ENCODE measurements around the gene TNNI3.
"Not testable (repeated sequence)": the region's sequence is repeated elsewhere in the genome, so short reads cannot be mapped to it uniquely, and the experiment has no call there.

TNNI3 gene

DNA sequence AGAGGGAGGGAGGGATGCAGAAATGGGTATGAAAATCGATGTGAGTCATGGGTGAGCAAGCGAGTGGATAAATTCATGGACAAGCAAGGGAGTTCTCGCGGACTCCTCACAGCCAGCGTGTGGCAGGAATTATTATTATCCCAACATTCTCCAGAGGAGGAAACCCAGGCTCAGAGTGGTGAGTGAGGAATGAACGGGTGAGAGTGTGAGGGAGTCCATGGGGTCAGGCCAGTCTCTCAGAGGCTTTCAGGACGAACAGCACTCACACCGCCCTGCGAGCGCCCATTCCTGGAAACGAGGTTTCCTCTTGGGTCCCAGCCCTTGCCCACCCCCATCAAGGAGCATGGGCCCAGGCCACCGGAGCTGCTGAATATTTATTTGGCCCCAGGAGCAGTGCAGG lies 15.2 kb upstream of the TNNI3 start:
- DNase-seq, result no peak

DNA sequence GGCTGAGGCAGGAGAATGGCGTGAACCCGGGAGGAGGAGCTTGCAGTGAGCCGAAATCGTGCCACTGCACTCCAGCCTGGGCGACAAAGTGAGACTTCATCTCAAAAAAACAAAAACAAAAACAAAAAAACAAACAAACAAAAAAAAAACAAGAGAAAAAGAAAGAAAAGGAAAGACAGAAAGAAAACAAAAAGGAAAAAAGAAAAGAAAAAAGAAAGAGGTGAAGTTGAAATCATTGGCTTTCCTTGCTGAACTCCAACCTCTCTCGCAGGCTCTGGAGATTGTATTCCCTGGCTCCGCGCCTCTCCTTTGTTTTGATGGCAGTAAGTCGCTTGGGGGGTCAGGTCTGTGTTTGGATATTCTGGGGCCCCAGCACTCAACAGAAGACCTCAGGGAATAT lies 14.8 kb upstream of the TNNI3 start:
- not testable (repeated sequence) for DNase-seq

DNA sequence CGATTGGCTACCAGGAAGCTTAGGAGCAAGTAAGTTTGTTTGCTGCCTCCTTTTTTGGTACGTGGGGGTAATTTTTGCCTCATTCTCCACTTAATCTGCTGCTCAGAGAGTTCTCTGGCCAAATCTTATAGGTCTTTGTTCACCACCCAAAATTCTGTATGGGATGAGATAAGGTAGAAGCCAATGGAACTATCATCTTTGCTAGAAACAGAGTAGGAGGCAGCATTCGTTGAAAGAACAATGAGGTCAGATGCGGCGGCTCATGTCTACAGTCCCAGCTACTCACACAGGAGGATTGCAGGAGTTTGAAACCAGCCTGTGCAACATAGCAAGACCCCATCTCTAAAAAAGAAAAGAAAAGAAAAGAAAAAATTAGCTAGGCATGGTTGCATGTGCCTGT lies 13.9 kb upstream of the TNNI3 start:
- DNase-seq, result no peak

DNA sequence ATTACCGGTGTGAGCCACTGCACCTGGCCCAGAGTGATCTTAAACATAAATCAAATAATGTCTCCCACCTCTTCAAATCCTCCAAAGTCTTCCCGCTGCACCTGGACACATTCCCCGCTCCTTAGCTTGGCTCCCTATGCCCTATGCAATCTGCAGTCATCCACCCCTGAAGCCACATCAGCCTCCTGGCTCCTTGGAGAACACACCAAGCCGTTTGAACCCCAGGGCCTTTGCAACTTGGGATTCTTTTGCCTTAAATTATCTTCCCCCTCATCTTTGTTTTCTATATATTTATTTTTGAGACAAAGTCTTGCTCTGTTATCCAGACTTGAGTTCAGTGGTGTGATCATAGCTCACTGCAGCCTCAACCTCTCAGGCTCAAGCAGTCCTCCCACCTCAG lies 11.6 kb upstream of the TNNI3 start:
- DNase-seq, result no peak

DNA sequence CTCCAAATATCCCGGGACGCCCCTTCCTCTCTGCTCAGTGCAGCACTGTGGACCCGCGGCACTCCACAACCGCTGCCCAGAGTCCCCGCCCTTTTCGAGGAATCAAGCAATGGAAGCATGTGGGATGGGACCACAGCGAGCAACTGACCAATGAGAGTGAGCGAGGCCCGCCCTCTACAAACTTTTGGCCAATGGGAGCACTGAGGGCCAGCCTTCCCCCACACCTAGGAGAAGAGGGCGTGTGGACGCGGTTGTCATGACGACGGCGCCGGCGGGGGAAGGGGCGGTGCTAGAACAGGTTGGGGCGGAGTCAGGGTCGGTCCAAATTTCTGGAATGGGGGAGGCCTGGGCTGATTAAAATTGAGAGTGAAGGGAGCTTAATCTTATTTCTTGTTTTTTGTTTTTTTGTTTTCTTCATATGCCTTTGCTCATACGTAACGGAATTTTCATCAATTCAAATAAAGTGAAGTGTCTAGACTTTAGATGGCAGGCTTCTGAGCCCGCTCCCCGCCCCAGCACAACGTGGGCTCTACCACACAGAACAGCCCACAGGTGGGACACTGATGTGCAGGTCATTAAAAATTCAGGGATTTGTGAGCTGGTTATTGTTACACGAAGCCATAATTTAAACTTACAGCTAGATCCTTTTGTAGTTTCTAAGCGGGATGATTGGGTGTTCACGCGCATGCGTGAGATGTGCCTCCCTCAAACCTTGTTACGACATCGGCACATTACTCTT lies 9.2 kb upstream of the TNNI3 start, which contains the start of gene DNAAF3:
Gene DNAAF3, minus strand, starts transcription at position 84 of the 739 bp plus-strand sequence. CDS start 200 bp downstream, outside the sequence.
- peak; percentile 87 to 95 (median 93) for DNase-seq

DNA sequence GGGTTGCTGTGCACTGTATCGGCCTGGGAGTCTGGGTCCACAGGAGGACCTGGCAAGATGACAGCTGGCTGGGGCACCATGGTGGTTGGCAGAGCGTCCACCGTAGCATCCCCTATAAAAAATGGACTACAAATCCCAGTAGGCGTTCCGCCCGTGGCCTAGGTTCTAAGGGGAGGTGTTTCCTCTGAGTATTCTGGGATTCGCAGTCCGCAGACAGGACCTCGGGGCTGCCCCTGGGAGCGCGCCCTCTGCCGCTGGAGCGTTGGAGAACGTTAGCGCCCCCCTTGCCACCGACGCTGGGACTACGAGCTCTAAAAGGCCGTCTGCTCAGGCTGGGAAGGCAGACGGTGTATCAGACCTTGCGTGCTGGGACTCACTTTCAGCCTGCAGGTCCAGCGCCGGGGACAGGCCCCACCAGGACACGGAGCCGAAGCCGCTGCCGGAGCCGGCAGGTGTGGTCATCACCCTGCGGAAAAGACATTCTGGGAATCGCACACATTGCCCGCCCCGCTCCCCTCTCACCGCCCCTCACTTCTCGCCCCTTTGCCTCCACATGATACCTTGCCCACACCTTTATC lies 8.5 kb upstream of the TNNI3 start:
- peak; percentile 54 to 82 (median 69) for DNase-seq

DNA sequence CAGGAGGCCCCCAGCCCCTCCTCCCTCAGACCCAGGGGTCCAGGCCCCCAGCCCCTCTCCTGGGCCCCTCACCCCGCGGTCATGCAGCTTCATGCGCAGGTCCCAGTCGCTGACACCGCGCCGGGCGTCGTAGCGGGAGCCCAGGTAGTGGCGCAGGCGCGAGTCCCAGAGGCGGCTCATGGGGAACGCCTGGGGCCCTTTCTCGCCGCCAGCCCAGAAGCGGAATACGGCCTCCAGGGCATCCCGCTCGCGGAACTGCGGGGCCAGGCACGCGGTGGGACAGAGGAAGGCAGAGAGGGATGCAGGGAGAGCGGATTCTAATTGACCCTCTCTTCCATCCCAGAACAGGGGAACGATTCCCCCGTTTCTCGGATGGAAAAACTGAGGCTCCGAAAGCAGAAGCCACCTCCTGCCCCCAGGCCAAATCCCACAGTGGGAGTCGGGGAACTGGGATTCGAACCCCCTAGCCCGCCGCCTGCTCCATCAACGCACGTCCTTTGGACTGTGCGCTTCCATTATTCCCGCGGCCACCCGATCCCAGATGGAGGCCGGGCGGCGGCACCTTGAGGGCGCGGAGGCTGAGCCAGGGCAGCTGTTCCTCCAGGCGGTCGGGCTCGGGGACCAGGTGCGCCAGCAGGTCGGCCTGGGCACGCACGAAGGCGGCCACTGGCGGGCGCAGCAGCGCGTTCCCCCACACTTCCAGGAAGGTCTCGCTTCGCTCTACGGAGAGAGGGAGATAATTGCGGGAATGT lies 4.2 kb upstream of the TNNI3 start:
- DNase-seq, result no peak

DNA sequence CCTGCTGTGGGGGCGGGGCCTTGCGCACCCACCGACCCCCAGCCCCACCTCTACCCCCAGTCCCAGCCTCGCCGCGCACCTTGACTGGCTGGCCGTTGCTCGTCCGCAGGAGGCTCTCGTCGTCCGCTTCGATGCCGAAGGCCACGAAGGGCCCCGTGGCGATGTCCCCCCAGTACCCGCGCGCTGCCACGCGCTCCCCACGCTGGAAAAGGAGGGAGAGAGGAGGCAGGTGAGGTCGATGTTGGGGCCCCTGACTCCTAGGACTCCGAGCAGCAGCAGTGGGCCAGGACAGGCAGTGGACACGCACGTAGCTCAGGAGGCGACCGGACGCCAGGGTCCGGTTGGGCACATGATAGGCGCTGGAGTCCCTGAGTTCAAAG lies 3.4 kb upstream of the TNNI3 start:
- DNase-seq, result no peak

DNA sequence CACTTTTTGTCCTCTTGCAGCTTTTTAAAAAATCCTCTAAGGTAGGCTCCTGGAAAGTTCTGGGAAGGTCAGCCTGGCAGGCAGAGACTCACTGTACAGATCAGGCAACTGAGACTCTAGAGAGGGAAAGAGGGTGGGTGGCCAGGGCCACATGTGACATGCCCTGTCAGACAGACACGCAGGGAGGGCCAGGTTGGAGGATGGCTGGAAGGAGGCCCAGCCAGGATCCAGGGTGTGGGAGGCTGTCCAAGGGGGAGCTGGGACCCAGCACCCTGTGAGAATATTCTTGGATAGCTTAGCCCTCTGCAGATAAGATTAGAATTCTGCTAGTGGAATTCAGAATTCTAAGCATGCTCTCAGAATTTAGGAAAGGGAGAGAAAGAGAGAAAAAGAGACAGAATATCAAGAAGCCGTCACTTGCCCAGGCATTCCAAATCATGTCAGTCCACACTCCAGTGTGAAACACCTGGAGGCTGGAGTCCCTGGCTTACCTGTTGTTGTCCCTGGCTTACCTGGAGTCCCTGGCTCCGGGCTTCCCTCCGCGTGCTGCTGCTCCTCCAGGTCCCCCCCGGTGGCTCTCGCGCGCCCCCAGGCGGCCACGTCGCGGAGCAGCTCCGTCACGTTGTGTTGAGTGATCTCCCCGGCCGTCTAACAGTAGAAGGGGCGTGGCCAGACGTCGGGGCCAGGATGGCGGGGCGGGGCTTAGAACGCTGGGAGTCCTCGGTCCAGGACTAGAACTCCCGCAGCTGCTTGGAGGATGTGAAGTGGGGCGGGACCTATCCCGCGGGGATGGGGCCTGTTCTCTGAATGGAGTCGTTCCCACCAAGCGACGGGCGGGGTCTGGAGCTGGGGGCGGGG lies 2.8 kb upstream of the TNNI3 start:
- peak; percentile 92 to 96 (median 94) for DNase-seq

DNA sequence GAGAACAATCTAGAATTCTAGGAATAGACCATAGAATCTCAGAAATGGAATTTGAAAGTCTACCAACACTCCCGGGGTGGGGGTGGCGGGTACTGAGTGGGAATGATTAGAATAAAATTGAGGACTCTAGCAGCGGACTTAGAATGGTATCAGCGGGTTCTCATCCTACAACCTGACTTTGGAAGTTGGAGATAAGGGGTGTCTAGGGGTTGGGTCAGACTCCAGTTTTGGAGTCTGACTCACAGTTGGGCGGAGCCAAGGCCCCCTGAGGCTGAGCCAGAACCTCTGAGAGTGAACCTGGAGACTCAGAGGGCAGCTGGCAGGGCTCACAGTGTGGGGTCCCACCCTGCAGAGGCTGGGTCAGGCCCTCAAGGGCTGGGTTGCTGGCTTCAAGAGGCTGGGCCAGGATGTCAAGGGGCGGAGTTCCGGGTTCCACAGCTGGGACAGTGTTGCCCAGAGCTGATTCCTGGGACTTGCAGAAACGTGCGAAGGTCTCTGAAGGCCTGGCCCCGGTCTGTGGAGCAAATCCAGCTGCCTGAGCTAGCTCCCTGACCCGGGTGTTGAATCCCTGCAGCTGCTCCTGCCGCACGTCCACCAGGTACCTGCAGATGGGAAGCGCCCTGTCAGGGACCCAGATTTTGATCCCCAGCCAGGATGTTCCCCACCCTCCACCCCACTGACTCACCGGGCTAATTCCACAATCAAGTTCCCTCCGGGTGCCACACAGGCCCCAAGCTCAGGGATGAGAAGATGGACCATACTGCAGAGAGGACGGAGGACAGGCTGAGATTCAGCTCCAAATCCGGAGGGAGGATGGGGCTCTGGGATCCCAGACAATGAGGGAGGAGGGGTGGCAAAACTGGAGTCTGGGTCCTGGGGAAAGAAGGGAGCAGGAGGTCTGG lies 1.6 kb upstream of the TNNI3 start:
- DNase-seq, result no peak

DNA sequence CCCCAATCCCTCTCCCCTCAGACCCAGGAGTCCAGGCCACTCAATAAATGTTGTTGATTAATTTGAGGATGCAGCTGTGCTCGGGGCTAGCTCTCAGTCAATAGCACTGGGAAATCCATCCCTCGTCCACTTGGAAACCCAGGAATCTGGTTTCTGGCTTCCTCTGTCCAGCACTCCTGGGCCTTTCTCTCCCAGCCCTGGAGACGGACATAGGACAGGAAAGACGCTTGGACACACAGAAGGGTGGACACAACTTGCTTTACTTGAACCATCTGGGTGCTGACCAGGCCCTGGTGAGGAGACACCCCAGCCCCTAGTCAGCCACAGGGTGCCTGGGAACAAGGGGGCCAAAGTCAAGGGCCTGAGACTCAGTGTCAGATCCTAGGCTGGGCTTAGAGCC lies 891 bp upstream of the TNNI3 start:
- no peak for DNase-seq

DNA sequence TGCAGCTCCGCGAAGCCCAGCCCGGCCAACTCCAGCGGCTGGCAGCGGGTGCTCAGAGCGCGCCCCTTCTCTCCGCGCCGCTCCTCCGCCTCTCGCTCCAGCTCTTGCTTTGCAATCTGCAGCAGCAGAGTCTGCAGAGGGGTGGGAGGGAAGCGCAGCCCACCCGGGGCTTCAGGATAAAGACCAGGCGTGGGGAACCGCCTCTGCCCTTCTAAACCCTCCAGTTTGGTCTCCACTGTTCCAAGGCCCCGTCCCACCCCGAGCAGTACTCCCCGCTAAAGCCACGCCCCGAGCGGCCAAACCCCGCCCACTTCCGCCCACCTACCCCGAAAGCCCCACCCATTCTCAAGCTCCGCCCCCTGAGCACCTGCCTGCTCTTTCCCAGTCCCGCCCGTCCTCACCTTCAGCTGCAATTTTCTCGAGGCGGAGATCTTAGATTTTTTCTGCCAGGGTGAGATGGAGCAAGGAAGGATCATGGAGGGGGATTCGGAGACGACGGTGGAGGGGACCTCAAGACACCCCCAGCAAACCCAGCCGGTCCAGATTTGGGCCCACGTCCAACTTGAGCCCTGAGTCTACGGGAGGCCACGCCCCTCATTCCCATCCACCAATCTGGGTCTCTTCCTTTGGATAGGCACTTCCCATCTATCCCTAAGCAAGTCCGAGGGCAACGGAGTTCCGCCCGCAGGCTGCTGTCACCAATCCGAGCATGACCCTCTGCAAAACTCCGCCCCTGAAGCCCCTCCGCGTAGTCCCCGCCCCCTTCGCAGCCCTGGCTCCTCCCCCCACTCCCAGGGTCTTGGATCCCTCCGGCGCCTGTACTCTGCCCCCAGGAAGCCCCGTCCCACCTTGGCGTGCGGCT lies 1.1 kb downstream of the TNNI3 start:
- DNase-seq, result peak; percentile 28 to 40 (median 39)

DNA sequence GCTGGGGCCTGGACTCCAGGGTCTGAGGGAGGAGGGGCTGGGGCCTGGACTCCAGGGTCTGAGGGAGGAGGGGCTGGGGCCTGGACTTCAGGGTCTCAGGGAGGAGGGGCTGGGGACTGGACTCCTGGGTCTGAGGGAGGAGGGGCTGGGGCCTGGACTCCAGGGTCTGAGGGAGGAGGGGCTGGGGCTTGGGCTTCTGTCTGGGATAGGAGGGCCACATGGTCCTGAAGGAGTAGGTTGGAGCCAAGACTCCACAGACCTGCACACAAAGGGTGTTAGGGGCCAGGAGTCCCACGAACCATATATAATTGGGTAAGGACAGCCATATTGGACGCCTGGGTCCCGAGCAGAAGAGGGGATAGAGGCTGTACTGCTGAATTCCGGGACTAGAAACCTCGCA lies 1.7 kb downstream of the TNNI3 start:
- DNase-seq, result not testable (repeated sequence)

DNA sequence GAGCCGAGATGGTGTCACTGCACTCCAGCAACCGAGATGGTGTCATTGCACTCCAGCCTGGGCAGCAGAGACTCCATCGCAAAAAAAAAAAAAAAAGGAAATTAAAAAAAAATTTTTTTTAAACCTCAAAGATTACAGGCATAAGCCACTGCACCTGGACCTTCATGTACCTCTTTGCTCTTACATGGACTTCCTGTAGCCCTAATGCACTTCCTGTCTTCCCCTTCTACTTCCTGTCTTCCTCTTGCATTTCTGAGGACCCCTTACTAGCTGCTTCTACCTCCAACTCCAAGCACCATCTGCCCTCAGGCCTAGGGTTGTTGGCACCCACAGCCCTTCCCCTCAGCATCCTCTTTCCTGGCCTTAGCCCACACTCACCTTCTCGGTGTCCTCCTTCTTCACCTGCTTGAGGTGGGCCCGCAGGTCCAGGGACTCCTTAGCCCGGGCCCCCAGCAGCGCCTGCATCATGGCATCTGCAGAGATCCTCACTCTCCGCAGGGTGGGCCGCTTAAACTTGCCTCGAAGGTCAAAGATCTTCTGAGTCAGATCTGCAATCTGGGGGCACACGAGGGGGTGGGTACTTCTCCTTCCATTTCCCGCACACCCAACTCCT lies 3.8 kb downstream of the TNNI3 start:
- DNase-seq, result no peak

DNA sequence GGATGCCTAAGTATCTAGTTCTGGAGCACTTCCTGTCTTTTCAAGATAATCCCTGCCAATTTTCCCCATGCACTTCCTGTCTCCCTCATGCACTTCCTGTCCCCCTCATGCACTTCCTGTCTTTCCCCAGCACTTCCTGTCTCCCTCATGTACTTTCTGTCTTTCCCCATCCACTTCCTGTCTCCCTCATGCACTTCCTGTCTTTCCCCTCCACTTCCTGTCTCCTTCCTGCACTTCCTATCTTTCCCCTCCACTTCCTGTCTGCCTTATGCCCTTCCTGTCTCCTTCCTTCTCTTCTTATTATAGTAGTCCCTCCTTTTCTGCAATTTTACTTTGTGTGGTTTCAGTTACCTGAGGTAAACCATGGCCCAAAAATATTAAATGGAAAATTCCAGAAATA lies 5.5 kb downstream of the TNNI3 start:
- DNase-seq, result no peak

DNA sequence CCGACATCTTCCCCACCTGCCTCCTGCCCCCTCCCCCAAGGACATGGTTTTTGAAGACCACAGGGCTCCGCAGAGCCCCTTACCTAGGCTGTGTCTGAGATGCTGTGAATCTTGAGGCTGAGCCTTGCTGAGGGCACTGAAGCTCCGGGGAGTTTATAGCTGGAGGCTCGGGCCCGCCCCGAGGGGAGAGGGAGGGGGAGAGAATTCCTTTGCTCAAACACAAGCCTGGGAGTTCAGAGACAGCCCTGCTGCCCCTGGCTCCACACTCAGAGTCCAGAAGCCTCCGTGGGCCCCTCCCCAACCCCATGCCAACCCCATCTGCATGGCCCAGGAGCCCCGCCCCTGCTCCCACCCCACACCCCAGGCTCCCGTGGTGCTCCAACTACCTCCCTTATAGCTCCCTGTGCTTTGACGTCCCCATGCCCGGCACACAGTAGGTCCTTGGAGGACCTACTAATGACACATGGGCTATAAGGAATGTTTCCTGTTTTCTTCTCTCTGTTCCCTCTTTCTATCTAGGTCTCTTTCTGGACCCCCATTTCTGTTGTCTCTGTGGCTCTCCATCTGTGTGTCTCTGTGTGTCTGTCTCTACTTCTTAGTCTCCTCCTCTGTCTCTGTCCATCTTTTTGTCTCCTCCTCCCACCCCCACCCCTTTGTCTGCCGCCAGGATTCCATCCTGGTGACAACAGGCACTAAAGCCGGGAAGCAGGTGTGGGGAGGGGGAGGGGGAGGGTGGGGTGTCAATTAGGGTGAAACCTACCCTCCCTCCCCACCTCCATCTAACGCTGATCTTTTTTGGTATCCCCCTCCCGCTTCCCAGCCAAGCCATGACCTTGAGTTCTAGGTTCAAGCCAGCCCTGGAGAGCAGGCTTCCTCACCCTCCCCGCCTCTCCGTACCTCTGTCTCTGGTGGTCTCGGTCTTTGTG lies 8.2 kb downstream of the TNNI3 start, which contains the start of gene TNNT1:
Gene TNNT1, minus strand, starts transcription at position 129 of the 926 bp plus-strand sequence. CDS start 2,049 bp downstream, outside the sequence.
- DNase-seq, result no peak

DNA sequence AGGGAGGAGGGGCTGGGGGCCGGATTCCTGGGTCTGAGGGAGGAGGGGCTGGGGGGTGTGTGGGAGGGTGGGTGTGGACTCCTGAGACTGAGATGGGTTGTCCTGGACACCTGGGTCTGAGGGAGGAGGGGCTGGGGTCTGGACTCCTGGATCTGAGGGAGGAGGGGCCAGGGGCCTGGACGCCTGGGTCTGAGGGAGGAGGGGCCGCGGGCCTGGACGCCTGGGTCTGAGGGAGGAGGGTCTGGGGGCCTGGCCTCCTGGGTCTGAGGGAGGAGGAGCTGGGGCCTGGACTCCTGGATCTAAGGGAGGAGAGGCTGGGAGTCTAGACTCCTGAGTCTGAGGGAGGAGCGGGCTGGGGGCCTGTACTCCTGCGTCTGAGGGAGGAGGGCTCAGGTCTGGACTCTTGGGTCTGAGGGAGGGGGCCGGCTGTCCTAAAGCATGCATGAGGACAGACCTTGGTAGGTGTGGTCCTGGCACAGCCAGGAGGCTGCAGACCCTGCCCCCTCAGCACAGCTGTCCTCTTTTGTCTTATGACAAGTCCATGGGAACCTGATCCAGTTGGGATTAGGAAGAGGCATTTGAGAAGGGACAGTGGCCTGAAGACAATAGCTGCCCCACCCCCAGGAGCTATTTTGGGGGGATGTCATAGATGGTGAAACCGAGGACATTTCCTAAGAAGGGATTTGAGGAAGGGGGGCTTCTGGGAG lies 9.8 kb downstream of the TNNI3 start:
- DNase-seq, result no peak

DNA sequence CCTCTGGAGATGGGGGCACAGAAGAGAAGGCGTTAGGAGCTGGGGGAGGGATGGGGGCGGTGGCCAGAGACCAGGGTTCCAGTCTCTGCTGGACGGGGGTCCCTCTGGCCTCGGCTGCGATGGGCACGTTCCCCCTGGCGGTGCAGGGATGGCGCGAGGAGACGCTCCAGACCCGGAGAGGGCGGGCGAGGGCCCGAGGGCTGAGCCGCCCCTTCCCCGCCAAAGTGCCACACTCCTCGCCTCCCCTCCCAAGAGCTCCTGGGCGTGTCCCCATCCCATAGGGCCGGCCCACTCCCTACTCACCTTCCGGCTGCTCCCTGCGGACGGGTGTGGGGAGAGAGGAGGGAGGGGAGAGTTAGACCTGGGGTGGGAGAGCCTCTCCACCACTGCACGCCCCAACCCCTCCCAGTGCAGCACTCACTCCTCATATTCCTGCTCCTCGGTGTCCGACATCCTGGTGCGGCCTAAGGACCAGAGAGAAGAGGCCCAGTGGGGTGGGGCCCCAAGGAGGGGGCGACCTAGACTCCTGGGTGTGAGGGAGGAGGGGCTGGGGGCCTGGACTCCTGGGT lies 10.7 kb downstream of the TNNI3 start:
- DNase-seq, result no peak

Data from suppressor macrophage treated with lipopolysaccharide for 1 hour (primary cell).